ENCODE measurements around the gene DMRT1.

DNA sequence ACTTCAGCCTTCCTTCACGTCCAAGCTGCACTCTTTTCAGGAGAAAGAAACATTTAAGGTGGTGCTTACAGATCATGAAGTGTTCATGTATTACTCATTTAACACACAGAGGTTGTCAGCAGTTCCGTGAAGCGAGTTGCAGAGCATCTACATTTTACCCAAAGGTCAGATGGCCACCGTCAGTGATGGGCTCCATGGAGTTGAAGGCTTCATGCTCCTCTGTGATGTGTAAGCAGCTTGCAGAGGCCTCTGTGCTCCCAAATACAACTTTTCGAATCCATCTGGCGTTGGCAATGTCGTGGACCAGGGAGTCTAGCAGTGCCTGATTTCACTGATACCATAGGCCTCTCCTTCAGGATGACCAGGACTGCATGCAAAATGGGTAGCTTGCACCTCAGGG lies 81.2 kb downstream of the DMRT1 start:
- TF ChIP-seq ATF2 (tag by site-specific recombination; IDR thresholded peaks at IDR 0.05; ENCODE audit: low read depth): no peak
- TF ChIP-seq ZNF335 (tag by site-specific recombination; conservative IDR thresholded peaks at IDR 0.05): no peak
- TF ChIP-seq ZNF175 (tag by site-specific recombination; IDR thresholded peaks at IDR 0.05): no peak
- no peak for TF ChIP-seq IKZF3 (tag by site-specific recombination; IDR thresholded peaks at IDR 0.05)
- TF ChIP-seq, protein P1, sequence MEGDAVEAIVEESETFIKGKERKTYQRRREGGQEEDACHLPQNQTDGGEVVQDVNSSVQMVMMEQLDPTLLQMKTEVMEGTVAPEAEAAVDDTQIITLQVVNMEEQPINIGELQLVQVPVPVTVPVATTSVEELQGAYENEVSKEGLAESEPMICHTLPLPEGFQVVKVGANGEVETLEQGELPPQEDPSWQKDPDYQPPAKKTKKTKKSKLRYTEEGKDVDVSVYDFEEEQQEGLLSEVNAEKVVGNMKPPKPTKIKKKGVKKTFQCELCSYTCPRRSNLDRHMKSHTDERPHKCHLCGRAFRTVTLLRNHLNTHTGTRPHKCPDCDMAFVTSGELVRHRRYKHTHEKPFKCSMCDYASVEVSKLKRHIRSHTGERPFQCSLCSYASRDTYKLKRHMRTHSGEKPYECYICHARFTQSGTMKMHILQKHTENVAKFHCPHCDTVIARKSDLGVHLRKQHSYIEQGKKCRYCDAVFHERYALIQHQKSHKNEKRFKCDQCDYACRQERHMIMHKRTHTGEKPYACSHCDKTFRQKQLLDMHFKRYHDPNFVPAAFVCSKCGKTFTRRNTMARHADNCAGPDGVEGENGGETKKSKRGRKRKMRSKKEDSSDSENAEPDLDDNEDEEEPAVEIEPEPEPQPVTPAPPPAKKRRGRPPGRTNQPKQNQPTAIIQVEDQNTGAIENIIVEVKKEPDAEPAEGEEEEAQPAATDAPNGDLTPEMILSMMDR (tag by site-specific recombination; IDR thresholded peaks at IDR 0.05): no peak
- no peak for TF ChIP-seq KLF10 (tag by site-specific recombination; IDR thresholded peaks at IDR 0.05)
- TF ChIP-seq, protein P2, sequence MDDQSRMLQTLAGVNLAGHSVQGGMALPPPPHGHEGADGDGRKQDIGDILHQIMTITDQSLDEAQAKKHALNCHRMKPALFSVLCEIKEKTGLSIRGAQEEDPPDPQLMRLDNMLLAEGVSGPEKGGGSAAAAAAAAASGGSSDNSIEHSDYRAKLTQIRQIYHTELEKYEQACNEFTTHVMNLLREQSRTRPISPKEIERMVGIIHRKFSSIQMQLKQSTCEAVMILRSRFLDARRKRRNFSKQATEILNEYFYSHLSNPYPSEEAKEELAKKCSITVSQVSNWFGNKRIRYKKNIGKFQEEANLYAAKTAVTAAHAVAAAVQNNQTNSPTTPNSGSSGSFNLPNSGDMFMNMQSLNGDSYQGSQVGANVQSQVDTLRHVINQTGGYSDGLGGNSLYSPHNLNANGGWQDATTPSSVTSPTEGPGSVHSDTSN (CRISPR knock-in tag; IDR thresholded peaks at IDR 0.05): no peak
- TF ChIP-seq ZNF24 (tag by site-specific recombination; IDR thresholded peaks at IDR 0.05): no peak
- no peak for TF ChIP-seq ZNF292 (tag by site-specific recombination; IDR thresholded peaks at IDR 0.05; ENCODE audit: borderline replicate concordance, low read depth)
- no peak for TF ChIP-seq ZNF473 (tag by site-specific recombination; IDR thresholded peaks at IDR 0.05)
- TF ChIP-seq, protein P3, sequence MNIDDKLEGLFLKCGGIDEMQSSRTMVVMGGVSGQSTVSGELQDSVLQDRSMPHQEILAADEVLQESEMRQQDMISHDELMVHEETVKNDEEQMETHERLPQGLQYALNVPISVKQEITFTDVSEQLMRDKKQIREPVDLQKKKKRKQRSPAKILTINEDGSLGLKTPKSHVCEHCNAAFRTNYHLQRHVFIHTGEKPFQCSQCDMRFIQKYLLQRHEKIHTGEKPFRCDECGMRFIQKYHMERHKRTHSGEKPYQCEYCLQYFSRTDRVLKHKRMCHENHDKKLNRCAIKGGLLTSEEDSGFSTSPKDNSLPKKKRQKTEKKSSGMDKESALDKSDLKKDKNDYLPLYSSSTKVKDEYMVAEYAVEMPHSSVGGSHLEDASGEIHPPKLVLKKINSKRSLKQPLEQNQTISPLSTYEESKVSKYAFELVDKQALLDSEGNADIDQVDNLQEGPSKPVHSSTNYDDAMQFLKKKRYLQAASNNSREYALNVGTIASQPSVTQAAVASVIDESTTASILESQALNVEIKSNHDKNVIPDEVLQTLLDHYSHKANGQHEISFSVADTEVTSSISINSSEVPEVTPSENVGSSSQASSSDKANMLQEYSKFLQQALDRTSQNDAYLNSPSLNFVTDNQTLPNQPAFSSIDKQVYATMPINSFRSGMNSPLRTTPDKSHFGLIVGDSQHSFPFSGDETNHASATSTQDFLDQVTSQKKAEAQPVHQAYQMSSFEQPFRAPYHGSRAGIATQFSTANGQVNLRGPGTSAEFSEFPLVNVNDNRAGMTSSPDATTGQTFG (tag by site-specific recombination; IDR thresholded peaks at IDR 0.05; ENCODE audit: borderline replicate concordance): no peak
- TF ChIP-seq ZNF2 (tag by site-specific recombination; IDR thresholded peaks at IDR 0.05): no peak
- TF ChIP-seq HOXD13 (CRISPR knock-in tag; IDR thresholded peaks at IDR 0.05; ENCODE audit: borderline replicate concordance): no peak

Data from HEK293 (cell line).